ENCODE data around the gene ATP2C2.

The ATP2C2 gene

DNA sequence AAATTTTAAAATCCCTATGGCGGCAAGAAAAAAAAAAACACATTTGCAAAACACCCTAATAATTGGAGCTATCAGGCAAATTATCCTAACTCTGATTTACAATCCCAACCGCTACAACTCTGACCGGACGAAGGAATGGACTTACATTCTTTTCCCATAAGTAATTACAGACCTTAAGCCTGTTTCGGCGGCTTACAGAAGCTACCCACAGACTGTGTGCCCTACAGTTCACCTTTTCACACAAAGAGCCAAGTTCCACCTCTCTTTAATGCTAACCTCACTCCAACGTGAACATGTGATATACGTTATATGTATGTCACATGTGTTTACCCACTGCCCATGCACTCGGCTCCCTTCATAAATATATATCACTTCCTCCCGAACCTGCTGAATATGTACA lies 144.8 kb downstream of the ATP2C2 start:
- no peak overlapping the region for H3K4me3 ChIP-seq (ENCODE audit: low read length)
- no peak for DNase-seq (ENCODE audit: low read depth)
- no peak for TF ChIP-seq CTCF (IDR thresholded peaks at IDR 0.05; ENCODE audit: insufficient read depth, low read depth, low read length, missing control alignments)

DNA sequence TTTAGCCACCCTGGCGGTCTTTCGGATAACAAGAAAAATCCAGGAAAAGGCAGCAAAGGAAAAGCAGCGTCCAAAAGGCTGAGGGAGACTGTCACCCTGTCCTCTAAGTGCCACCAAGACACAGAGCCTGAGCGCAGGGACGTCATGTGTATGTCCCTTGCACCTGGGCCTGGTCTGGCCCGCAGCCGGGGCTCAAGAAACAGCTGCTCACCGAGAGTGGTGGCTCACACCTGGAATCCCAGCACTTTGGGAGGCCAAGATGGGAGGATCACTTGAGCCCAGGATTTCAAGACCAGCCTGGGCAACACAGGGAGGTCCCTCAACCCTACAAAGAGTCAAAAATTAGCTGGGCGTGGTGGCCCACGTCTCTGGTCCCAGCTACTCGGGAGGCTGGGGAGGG lies 145.3 kb downstream of the ATP2C2 start:
- DNase-seq (ENCODE audit: low read depth): no peak
- no peak for TF ChIP-seq CTCF (IDR thresholded peaks at IDR 0.05; ENCODE audit: insufficient read depth, low read depth, low read length, missing control alignments)
- H3K4me3 ChIP-seq (ENCODE audit: low read length): no peak overlapping the region

All from epithelial cell of esophagus (primary cell).